Prostate gland (tissue), 2 donors: ENCODE results near the gene SLC10A2.

ENCODE experiments used
- CTCF ChIP-seq, 4 experiments: fragments of 200-600 bp in 2 of 4; fragments of 450-650 bp in 2 of 4; sonication (generic) in 2 of 4; IDR thresholded peaks; 1 replicate in 3 of 4; 2 replicates in 1 of 4; pipeline ENCODE4 v1.5.1; 2016 to 2019; ENCODE audit warnings: antibody characterized with exemption in 4 of 4, mild to moderate bottlenecking in 2 of 4, moderate library complexity in 2 of 4
- POLR2AphosphoS5 ChIP-seq: sonication (generic); formaldehyde crosslinking; IDR thresholded peaks from one replicate; pipeline ENCODE4 v1.6.1; 2017; ENCODE audit warnings: antibody characterized with exemption

GRCh38 chr13:103004661-103005345 lies 61.4 kb downstream of the SLC10A2 start:
- TF ChIP-seq CTCF (IDR thresholded peaks at IDR 0.05): no peak
- TF ChIP-seq POLR2AphosphoS5: no peak
